ENCODE results near the gene SPSB3. TPM values are rescaled to one million over a fixed set of nuclear protein-coding genes. Genes with fewer than 3 reads are reported as not detected.

Gene SPSB3
- total and polyA plus RNA-seq, 2 of the 13 experiments (the other 11 are each of a cell fraction or from before 2014, with no cell fraction given) = 13.2 to 21.9 TPM

DNA sequence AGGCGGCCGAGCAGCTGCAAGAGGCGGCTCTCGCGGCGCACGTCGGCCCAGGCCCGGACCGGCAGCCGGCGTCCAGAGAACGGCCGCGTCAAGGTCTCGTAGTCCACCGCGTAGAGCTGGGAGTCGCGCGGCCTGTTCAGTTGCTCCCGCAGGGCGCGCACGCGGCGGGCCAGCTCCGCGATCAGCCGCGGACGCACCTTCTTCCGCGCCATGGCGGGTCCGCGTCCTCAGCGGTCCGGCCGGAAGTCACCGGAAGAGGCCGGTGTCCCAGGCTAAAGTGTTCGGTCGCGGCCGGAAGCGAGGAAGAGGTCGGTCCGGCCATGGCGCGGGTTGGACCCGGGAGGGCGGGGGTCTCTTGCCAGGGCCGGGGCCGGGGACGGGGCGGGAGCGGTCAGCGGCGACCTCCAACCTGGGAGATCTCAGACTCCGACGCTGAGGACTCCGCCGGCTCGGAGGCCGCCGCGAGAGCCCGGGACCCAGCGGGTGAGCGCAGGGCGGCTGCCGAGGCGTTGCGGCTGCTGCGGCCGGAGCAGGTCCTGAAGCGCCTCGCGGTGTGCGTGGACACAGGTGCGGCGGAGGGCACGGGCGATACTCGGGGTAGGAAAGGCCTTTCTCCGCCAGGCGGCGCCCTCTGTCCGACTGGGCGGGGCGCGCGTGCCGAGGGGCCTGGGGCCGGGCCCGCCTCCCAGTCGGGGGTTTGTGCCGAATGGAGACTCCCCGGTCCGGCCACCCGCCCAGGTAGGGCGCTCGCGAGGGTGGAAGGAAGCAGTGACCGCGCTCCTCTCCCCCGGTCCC is 9.3 kb downstream of the SPSB3 start, which contains the start of gene MRPS34 (continued):
- TF ChIP-seq, protein P1, sequence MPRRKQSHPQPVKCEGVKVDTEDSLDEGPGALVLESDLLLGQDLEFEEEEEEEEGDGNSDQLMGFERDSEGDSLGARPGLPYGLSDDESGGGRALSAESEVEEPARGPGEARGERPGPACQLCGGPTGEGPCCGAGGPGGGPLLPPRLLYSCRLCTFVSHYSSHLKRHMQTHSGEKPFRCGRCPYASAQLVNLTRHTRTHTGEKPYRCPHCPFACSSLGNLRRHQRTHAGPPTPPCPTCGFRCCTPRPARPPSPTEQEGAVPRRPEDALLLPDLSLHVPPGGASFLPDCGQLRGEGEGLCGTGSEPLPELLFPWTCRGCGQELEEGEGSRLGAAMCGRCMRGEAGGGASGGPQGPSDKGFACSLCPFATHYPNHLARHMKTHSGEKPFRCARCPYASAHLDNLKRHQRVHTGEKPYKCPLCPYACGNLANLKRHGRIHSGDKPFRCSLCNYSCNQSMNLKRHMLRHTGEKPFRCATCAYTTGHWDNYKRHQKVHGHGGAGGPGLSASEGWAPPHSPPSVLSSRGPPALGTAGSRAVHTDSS (CRISPR knock-in tag; conservative IDR thresholded peaks at IDR 0.05) = 0 out of 2 replicates have a peak, but pooled peaks have one; percentile 20
- no peak for TF ChIP-seq JUNB (CRISPR knock-in tag; IDR thresholded peaks at IDR 0.05; ENCODE audit: borderline replicate concordance)
- TF ChIP-seq CBX5 (CRISPR knock-in tag; IDR thresholded peaks at IDR 0.05; ENCODE audit: borderline replicate concordance) = peak; percentile 58; the same call in 1 of the 2 replicates
- TF ChIP-seq, protein P2, sequence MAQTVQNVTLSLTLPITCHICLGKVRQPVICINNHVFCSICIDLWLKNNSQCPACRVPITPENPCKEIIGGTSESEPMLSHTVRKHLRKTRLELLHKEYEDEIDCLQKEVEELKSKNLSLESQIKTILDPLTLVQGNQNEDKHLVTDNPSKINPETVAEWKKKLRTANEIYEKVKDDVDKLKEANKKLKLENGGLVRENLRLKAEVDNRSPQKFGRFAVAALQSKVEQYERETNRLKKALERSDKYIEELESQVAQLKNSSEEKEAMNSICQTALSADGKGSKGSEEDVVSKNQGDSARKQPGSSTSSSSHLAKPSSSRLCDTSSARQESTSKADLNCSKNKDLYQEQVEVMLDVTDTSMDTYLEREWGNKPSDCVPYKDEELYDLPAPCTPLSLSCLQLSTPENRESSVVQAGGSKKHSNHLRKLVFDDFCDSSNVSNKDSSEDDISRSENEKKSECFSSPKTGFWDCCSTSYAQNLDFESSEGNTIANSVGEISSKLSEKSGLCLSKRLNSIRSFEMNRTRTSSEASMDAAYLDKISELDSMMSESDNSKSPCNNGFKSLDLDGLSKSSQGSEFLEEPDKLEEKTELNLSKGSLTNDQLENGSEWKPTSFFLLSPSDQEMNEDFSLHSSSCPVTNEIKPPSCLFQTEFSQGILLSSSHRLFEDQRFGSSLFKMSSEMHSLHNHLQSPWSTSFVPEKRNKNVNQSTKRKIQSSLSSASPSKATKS (CRISPR knock-in tag; IDR thresholded peaks at IDR 0.05) = no peak
- TF ChIP-seq, protein P3, sequence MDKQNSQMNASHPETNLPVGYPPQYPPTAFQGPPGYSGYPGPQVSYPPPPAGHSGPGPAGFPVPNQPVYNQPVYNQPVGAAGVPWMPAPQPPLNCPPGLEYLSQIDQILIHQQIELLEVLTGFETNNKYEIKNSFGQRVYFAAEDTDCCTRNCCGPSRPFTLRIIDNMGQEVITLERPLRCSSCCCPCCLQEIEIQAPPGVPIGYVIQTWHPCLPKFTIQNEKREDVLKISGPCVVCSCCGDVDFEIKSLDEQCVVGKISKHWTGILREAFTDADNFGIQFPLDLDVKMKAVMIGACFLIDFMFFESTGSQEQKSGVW (CRISPR knock-in tag; IDR thresholded peaks at IDR 0.05; ENCODE audit: borderline replicate concordance) = 0 out of 2 replicates have a peak, but pooled peaks have one; percentile 45
- TF ChIP-seq ZFP36 (IDR thresholded peaks at IDR 0.05; ENCODE audit: borderline replicate concordance, low read depth, low read length, partially characterized antibody) = no peak
- TF ChIP-seq, protein P4, sequence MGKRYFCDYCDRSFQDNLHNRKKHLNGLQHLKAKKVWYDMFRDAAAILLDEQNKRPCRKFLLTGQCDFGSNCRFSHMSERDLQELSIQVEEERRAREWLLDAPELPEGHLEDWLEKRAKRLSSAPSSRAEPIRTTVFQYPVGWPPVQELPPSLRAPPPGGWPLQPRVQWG (CRISPR knock-in tag; IDR thresholded peaks at IDR 0.05; ENCODE audit: borderline replicate concordance, low read depth) = no peak
- peak; percentile 66; the same call in 1 of the 2 replicates for TF ChIP-seq ZIK1 (CRISPR knock-in tag; IDR thresholded peaks at IDR 0.05; ENCODE audit: borderline replicate concordance, low read depth)
- no peak for TF ChIP-seq ZBTB25 (CRISPR knock-in tag; IDR thresholded peaks at IDR 0.05)
- TF ChIP-seq, protein P5, sequence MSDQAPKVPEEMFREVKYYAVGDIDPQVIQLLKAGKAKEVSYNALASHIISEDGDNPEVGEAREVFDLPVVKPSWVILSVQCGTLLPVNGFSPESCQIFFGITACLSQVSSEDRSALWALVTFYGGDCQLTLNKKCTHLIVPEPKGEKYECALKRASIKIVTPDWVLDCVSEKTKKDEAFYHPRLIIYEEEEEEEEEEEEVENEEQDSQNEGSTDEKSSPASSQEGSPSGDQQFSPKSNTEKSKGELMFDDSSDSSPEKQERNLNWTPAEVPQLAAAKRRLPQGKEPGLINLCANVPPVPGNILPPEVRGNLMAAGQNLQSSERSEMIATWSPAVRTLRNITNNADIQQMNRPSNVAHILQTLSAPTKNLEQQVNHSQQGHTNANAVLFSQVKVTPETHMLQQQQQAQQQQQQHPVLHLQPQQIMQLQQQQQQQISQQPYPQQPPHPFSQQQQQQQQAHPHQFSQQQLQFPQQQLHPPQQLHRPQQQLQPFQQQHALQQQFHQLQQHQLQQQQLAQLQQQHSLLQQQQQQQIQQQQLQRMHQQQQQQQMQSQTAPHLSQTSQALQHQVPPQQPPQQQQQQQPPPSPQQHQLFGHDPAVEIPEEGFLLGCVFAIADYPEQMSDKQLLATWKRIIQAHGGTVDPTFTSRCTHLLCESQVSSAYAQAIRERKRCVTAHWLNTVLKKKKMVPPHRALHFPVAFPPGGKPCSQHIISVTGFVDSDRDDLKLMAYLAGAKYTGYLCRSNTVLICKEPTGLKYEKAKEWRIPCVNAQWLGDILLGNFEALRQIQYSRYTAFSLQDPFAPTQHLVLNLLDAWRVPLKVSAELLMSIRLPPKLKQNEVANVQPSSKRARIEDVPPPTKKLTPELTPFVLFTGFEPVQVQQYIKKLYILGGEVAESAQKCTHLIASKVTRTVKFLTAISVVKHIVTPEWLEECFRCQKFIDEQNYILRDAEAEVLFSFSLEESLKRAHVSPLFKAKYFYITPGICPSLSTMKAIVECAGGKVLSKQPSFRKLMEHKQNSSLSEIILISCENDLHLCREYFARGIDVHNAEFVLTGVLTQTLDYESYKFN (CRISPR knock-in tag; conservative IDR thresholded peaks at IDR 0.05) = peak; percentile 31; the same call in 1 of the 2 replicates
- no peak for TF ChIP-seq NFRKB (IDR thresholded peaks at IDR 0.05)
- peak; percentile 49; the same call in 1 of the 2 replicates for TF ChIP-seq IRX3 (CRISPR knock-in tag; IDR thresholded peaks at IDR 0.05; ENCODE audit: borderline replicate concordance, low read depth)
- 0 out of 2 replicates have a peak, but pooled peaks have one; percentile 48 for TF ChIP-seq STAT5B (CRISPR knock-in tag; IDR thresholded peaks at IDR 0.05)
- no peak for TF ChIP-seq ZNF3 (CRISPR knock-in tag; IDR thresholded peaks at IDR 0.05)
- peak; percentile 62; the same call in 1 of the 2 replicates for TF ChIP-seq RELA (CRISPR knock-in tag; IDR thresholded peaks at IDR 0.05)
- peak; percentile 96 for TF ChIP-seq RBFOX2 (IDR thresholded peaks at IDR 0.05; ENCODE audit: low read depth, low read length)
- 0 out of 2 replicates have a peak, but pooled peaks have one; percentile 22 for TF ChIP-seq HMG20A (CRISPR knock-in tag; IDR thresholded peaks at IDR 0.05; ENCODE audit: borderline replicate concordance)
- no peak for TF ChIP-seq AGO1 (IDR thresholded peaks at IDR 0.05; ENCODE audit: low read depth, low read length, poor library complexity, severe bottlenecking)

Data from HepG2 (cell line).